PC-3 (cell line): ENCODE results near the gene ARHGAP24.

Experiments
- CTCF ChIP-seq: fragments of 300-600 bp; sonication (generic); conservative IDR thresholded peaks from 2 replicates; pipeline ENCODE4 v1.5.1; 2017; ENCODE audit warnings: antibody characterized with exemption, low read depth, mild to moderate bottlenecking, low read length
- EZH2 ChIP-seq: fragments of 300-600 bp; sonication (generic); IDR thresholded peaks from one replicate; pipeline ENCODE4 v1.6.1; 2017; ENCODE audit warnings: antibody characterized with exemption, mild to moderate bottlenecking, low read length; ENCODE audit not compliant: unreplicated experiment
- EZH2phosphoT487 ChIP-seq: fragments of 300-600 bp; sonication (generic); IDR thresholded peaks from 2 replicates; pipeline ENCODE4 v1.6.1; 2018; ENCODE audit warnings: mild to moderate bottlenecking, antibody characterized with exemption, low read length, borderline replicate concordance

GRCh38 chr4:85778632-85779131, 303.7 kb downstream of the ARHGAP24 start:
- TF ChIP-seq CTCF, result no peak
- TF ChIP-seq EZH2, result no peak
- no peak for TF ChIP-seq EZH2phosphoT487
